22Rv1 (cell line): Measurements from ENCODE around the gene ZNF735.

ENCODE experiments used
- ZFX ChIP-seq: fragments of 450-650 bp; IDR thresholded peaks from 2 replicates; pipeline ENCODE4 v1.6.1; 2017; ENCODE audit warnings: antibody characterized with exemption, borderline replicate concordance
- TF ChIP-seq, protein P1 (sequence below): fragments of 450-650 bp; IDR thresholded peaks from 2 replicates; pipeline ENCODE4 v1.5.1; 2017; ENCODE audit warnings: mild to moderate bottlenecking

DNA sequence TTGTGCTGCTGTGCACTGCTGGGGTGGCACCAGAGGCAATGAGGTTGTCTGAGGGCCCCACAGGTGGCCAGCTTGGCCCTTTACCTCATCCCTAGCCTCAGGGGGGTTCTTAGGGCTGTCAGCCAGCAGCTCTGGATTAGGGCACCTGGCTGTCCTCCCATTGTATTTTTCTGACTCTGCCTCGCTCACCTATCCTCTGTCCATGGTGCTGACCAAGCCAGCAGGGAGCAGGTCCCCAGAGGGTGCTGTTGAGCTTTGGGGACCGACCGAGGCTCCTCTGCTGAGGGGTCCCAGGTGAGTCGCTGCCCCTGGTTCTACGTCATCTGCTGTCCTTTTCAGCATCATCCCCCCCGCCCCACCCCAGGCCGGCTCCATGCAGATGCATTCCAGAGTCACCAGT lies 32.1 kb upstream of the ZNF735 start:
- TF ChIP-seq, protein P1, sequence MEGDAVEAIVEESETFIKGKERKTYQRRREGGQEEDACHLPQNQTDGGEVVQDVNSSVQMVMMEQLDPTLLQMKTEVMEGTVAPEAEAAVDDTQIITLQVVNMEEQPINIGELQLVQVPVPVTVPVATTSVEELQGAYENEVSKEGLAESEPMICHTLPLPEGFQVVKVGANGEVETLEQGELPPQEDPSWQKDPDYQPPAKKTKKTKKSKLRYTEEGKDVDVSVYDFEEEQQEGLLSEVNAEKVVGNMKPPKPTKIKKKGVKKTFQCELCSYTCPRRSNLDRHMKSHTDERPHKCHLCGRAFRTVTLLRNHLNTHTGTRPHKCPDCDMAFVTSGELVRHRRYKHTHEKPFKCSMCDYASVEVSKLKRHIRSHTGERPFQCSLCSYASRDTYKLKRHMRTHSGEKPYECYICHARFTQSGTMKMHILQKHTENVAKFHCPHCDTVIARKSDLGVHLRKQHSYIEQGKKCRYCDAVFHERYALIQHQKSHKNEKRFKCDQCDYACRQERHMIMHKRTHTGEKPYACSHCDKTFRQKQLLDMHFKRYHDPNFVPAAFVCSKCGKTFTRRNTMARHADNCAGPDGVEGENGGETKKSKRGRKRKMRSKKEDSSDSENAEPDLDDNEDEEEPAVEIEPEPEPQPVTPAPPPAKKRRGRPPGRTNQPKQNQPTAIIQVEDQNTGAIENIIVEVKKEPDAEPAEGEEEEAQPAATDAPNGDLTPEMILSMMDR, result no peak
- no peak for TF ChIP-seq ZFX
